GM12875 (cell line): ENCODE results near the gene ACYP2.
"Not testable (repeated sequence)": the region's sequence is repeated elsewhere in the genome, so short reads cannot be mapped to it uniquely, and the experiment has no call there.

Experiments
- H3K4me3 ChIP-seq: one replicate; pipeline ENCODE4 v1.5.1; 2011; ENCODE audit warnings: low read depth, low read length, control low read depth
- TF ChIP-seq, protein P1 (sequence below): IDR thresholded peaks from 2 replicates; pipeline ENCODE4 v1.5.1; 2011; ENCODE audit warnings: low read depth, mild to moderate bottlenecking, control low read depth, inconsistent platforms, low read length, moderate library complexity, borderline replicate concordance; ENCODE audit not compliant: insufficient read depth

Gene ACYP2

DNA sequence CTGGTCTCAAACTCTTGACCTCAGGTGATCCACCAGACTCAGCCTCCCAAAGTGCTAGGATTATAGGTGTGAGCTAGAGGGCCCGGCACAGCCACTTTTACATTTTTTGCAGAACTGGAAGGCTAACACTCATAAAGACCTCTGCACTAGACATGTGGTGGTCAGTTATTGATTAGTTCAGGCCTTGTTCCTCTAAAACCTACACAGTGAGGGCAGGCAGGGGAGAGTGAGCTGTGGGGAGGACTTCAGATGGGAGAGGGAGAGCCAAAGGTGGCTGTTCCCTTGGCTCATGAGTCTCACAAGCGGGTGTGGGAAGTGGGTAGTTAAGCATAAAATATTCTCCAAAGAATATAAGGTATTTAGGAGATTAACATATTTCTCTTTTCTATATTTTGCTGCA is 29.3 kb upstream of the ACYP2 start:
- TF ChIP-seq, protein P1, sequence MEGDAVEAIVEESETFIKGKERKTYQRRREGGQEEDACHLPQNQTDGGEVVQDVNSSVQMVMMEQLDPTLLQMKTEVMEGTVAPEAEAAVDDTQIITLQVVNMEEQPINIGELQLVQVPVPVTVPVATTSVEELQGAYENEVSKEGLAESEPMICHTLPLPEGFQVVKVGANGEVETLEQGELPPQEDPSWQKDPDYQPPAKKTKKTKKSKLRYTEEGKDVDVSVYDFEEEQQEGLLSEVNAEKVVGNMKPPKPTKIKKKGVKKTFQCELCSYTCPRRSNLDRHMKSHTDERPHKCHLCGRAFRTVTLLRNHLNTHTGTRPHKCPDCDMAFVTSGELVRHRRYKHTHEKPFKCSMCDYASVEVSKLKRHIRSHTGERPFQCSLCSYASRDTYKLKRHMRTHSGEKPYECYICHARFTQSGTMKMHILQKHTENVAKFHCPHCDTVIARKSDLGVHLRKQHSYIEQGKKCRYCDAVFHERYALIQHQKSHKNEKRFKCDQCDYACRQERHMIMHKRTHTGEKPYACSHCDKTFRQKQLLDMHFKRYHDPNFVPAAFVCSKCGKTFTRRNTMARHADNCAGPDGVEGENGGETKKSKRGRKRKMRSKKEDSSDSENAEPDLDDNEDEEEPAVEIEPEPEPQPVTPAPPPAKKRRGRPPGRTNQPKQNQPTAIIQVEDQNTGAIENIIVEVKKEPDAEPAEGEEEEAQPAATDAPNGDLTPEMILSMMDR, result no peak
- H3K4me3 ChIP-seq, result no peak overlapping the region

DNA sequence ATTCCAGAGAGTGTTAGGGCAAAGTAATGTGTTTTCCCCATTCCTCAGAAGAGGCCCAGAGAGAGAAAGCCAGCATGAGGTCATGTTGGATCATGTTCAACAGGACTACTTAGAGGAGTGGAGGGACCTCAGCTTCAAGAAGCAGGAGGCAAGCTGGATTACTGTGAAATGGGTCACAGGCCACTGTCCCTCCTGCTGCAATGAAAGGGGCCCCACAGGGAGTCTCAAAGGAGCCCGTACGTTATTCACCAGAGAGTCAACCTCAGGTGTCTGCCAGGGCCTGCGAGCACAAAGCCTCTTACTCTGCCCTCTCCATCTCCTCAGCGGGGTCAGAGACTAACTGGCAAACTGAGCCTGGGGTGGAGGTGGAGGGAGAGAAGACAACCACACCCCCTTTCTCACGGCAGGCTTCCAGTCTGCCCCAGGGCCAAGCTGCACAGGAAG is 27.2 kb upstream of the ACYP2 start:
- no peak overlapping the region for H3K4me3 ChIP-seq
- TF ChIP-seq, protein P1, result no peak

DNA sequence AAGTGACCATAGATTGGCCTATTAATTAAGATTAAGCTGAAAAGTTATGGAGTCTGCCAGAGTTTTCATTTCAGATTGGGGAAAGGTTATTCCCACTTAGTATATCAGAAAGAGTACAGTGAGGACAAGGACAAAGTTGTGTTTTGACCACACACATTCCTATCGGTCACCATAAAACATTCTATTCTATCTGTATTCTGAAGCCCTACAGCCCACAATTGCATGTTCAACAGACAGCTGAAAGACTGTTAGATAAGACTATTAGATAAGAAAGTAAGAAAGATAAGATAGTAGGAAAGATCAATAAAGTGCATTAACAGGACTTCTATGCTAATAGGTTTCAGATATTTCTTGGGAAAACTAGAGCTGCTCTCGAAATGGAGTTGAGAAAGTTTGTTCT is 26.7 kb upstream of the ACYP2 start:
- TF ChIP-seq, protein P1, result no peak
- no peak overlapping the region for H3K4me3 ChIP-seq

DNA sequence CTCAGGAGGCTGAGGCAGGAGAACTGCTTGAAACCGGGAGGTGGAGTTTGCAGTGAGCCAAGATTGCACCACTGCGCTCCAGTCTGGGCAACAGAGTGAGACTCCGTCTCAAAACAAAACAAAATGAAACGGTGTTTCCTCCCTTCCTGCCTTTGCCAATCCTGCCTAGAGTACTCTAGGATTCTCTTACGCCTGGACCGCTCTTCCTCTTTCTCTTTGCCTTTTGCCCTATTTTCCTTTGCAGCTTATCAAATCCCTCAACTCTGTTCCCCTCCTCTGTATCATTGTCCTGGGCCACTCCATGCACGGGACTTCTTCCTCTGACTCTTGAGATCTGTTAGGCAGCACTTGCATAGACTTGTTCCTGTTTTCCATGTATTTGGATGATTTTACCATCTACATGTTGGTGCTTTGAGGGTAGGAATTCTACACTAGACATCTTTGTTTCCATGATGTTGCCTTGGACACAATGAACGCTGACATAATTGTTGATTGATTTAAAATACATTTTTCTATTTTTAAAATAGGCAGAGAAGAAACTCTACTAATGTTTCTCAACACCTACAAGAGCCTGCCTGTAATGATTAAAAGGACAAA is 24.8 kb upstream of the ACYP2 start:
- TF ChIP-seq, protein P1, result no peak
- H3K4me3 ChIP-seq, result no peak overlapping the region

DNA sequence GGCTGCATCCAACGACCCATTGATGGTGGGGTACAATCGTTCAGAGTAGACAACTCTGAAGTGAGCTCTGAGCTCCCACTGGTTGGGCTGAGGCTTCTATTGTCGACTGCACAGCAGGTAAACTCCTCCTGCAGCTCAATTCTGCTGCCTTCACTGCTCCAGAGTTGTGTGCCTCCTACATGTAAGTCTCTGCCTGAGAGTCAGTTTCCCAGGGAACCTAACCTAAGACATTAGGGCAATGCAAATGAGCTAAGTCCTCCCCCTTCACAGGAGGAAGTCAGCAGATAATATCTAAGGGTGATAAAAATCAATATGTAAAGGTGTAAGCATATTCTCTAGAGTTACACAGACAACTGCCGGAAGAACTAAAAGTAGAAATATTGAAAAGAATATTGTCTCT is 22.5 kb upstream of the ACYP2 start:
- TF ChIP-seq, protein P1, result no peak
- H3K4me3 ChIP-seq, result no peak overlapping the region

DNA sequence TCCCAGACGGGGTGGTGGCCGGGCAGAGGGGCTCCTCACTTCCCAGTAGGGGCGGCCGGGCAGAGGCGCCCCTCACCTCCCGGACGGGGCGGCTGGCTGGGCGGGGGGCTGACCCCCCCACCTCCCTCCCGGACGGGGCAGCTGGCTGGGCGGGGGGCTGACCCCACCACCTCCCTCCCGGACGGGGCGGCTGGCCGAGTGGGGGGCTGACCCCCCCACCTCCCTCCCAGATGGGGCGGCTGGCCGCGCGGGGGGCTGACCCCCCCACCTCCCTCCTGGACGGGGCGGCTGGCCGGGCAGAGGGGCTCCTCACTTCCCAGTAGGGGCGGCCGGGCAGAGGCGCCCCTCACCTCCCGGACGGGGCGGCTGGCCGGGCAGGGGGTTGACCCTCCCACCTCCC is 20.0 kb upstream of the ACYP2 start:
- not testable (repeated sequence) for H3K4me3 ChIP-seq

DNA sequence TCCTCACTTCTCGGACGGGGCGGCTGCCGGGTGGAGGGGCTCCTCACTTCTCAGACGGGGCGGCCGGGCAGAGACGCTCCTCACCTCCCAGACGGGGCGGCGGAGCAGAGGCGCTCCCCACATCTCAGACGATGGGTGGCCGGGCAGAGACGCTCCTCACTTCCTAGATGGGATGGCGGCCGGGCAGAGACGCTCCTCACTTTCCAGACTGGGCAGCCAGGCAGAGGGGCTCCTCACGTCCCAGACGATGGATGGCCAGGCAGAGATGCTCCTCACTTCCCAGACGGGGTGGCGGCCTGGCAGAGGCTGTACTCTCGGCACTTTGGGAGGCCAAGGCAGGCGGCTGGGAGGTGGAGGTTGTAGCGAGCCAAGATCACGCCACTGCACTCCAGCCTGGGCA is 19.3 kb upstream of the ACYP2 start:
- not testable (repeated sequence) for H3K4me3 ChIP-seq

DNA sequence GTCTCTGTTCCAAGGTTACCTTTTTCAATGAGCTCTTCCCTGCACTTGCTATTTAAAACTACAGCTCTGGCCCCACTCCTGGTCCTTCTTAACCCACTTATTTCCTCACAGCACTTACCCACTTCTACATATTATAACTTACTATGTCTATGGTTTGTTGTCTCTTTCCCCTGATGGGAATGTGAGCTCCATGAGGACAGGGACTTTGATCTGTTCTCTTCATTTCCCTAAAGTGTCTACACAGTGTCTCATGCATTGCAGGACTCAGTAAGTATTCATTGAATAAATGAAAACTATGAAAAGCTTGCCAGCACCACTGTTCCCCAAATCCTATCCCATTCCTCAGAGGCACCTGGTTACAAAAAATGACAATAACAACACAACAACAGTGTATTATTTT is 18.3 kb upstream of the ACYP2 start:
- H3K4me3 ChIP-seq, result no peak overlapping the region
- TF ChIP-seq, protein P1, result no peak
